ENCODE measurements around the gene FGFR2. TPM values are rescaled to one million over a fixed set of nuclear protein-coding genes. Genes with fewer than 3 reads are reported as not detected.

The FGFR2 gene
- total RNA-seq, 1 donor: 13.8 TPM

GRCh38 chr10:121595351-121595805 lies 2.9 kb downstream of the FGFR2 start:
- peaks cover 35% of the 10 kb centered on the region for H3K27me3 ChIP-seq (ENCODE audit: insufficient read depth, low read length)
- H3K9me3 ChIP-seq (ENCODE audit: low read depth, low read length): no peaks in the 10 kb centered on the region
- no peak overlapping the region for H3K4me3 ChIP-seq (ENCODE audit: insufficient read depth, low read length)
- H3K4me1 ChIP-seq (ENCODE audit: insufficient read depth, low read length): peaks cover 3% of the 10 kb centered on the region
- no peak overlapping the region for H2AFZ ChIP-seq (ENCODE audit: low read length)
- no peaks in the 10 kb centered on the region for H3K79me2 ChIP-seq (ENCODE audit: insufficient read depth, low read length)
- DNase-seq (ENCODE audit: insufficient read length, low spot score, missing footprints): no peak
- H3K36me3 ChIP-seq (ENCODE audit: insufficient read depth, low read length): no peaks in the 10 kb centered on the region
- no peak overlapping the region for H3K4me2 ChIP-seq (ENCODE audit: insufficient read depth, low read length)
- TF ChIP-seq, protein P1, sequence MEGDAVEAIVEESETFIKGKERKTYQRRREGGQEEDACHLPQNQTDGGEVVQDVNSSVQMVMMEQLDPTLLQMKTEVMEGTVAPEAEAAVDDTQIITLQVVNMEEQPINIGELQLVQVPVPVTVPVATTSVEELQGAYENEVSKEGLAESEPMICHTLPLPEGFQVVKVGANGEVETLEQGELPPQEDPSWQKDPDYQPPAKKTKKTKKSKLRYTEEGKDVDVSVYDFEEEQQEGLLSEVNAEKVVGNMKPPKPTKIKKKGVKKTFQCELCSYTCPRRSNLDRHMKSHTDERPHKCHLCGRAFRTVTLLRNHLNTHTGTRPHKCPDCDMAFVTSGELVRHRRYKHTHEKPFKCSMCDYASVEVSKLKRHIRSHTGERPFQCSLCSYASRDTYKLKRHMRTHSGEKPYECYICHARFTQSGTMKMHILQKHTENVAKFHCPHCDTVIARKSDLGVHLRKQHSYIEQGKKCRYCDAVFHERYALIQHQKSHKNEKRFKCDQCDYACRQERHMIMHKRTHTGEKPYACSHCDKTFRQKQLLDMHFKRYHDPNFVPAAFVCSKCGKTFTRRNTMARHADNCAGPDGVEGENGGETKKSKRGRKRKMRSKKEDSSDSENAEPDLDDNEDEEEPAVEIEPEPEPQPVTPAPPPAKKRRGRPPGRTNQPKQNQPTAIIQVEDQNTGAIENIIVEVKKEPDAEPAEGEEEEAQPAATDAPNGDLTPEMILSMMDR (IDR thresholded peaks at IDR 0.05; ENCODE audit: extremely low read depth, low read depth, low read length): no peak
- no peaks in the 10 kb centered on the region for H4K20me1 ChIP-seq (ENCODE audit: insufficient read depth, low read length)
- H3K27ac ChIP-seq (ENCODE audit: low read depth, low read length): no peak overlapping the region

GRCh38 chr10:121594623-121595350 lies 3.5 kb downstream of the FGFR2 start:
- Histone ChIP-seq H4K20me1 (ENCODE audit: insufficient read depth, low read length) (no peaks in the 10 kb centered on the region), H3K9me3 (ENCODE audit: low read depth, low read length) (no peaks in the 10 kb centered on the region), H3K4me2 (ENCODE audit: insufficient read depth, low read length) (no peak overlapping the region), H3K4me1 (ENCODE audit: insufficient read depth, low read length) (peaks cover 3% of the 10 kb centered on the region), H2AFZ (ENCODE audit: low read length) (no peak overlapping the region), H3K79me2 (ENCODE audit: insufficient read depth, low read length) (no peaks in the 10 kb centered on the region), H3K36me3 (ENCODE audit: insufficient read depth, low read length) (no peaks in the 10 kb centered on the region), H3K27ac (ENCODE audit: low read depth, low read length) (no peak overlapping the region), H3K4me3 (ENCODE audit: insufficient read depth, low read length) (no peak overlapping the region), H3K27me3 (ENCODE audit: insufficient read depth, low read length) (peaks cover 35% of the 10 kb centered on the region)
- TF ChIP-seq, protein P1 (IDR thresholded peaks at IDR 0.05; ENCODE audit: extremely low read depth, low read depth, low read length): no peak
- DNase-seq (ENCODE audit: insufficient read length, low spot score, missing footprints): no peak

DNA sequence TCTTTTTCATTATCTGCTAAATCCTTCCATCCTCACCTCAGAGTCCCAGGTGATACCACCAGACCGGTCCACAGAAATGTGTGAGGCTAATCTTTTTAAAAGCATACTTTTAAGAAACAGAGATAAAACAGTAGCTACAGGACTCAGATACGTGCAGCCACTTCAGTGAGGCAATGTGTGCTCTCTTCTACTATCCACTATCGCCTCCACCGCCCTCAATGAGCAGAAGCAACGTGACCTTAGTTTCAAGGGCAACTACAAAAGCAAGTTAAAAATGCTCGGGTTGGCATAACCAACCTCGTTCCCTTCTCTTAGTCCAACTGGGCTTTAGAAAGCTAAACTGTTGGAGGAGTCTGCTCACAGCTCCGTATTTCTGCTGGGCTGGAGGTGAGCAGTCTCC lies 4.2 kb downstream of the FGFR2 start:
- Histone ChIP-seq H4K20me1 (ENCODE audit: insufficient read depth, low read length) (no peaks in the 10 kb centered on the region), H3K27me3 (ENCODE audit: insufficient read depth, low read length) (peaks cover 32% of the 10 kb centered on the region), H3K36me3 (ENCODE audit: insufficient read depth, low read length) (no peaks in the 10 kb centered on the region), H2AFZ (ENCODE audit: low read length) (no peak overlapping the region), H3K4me2 (ENCODE audit: insufficient read depth, low read length) (no peak overlapping the region), H3K79me2 (ENCODE audit: insufficient read depth, low read length) (no peaks in the 10 kb centered on the region), H3K4me1 (ENCODE audit: insufficient read depth, low read length) (peaks cover 3% of the 10 kb centered on the region), H3K9me3 (ENCODE audit: low read depth, low read length) (no peaks in the 10 kb centered on the region), H3K4me3 (ENCODE audit: insufficient read depth, low read length) (no peak overlapping the region), H3K27ac (ENCODE audit: low read depth, low read length) (no peak overlapping the region)
- no peak for DNase-seq (ENCODE audit: insufficient read length, low spot score, missing footprints)
- TF ChIP-seq, protein P1 (IDR thresholded peaks at IDR 0.05; ENCODE audit: extremely low read depth, low read depth, low read length): no peak

- H3K36me3 ChIP-seq (ENCODE audit: insufficient read depth, low read length): no peaks in the 10 kb centered on the region
- H4K20me1 ChIP-seq (ENCODE audit: insufficient read depth, low read length): no peaks in the 10 kb centered on the region
- H2AFZ ChIP-seq (ENCODE audit: low read length): no peak overlapping the region
- no peak overlapping the region for H3K4me2 ChIP-seq (ENCODE audit: insufficient read depth, low read length)
- no peak overlapping the region for H3K27ac ChIP-seq (ENCODE audit: low read depth, low read length)
- no peak for DNase-seq (ENCODE audit: insufficient read length, low spot score, missing footprints)
- H3K27me3 ChIP-seq (ENCODE audit: insufficient read depth, low read length): peaks cover 26% of the 10 kb centered on the region
- H3K9me3 ChIP-seq (ENCODE audit: low read depth, low read length): no peaks in the 10 kb centered on the region
- H3K79me2 ChIP-seq (ENCODE audit: insufficient read depth, low read length): no peaks in the 10 kb centered on the region
- peaks cover 3% of the 10 kb centered on the region for H3K4me1 ChIP-seq (ENCODE audit: insufficient read depth, low read length)
- TF ChIP-seq, protein P1 (IDR thresholded peaks at IDR 0.05; ENCODE audit: extremely low read depth, low read depth, low read length): no peak
- H3K4me3 ChIP-seq (ENCODE audit: insufficient read depth, low read length): no peak overlapping the region
Measured at GRCh38 chr10:121593281-121594075, 4.8 kb downstream of the FGFR2 start.
